NOMO-1 (cell line): ENCODE measurements around the gene DERA.
A peak's percentile ranks its signal among the peaks of the same experiment; 100 is the strongest.
"Not testable (repeated sequence)": the region's sequence is repeated elsewhere in the genome, so short reads cannot be mapped to it uniquely, and the experiment has no call there.

Source experiments
- DNase-seq, 2 experiments: peaks; one replicate each; lab custom pipeline; 2025; ENCODE audit not compliant: unreplicated experiment in 2 of 2; lab: John Stamatoyannopoulos, UW

Gene DERA

GRCh38 chr12:15899282-15899870 lies 11.8 kb upstream of the DERA start:
- DNase-seq: peak in 1 of 2 experiments; percentile 15

GRCh38 chr12:15904378-15904920 lies 6.7 kb upstream of the DERA start:
- no peak for DNase-seq

- peak in 1 of 2 experiments; percentile 31 for DNase-seq
These were observed 666 bp upstream of the DERA start for GRCh38 chr12:15910468-15910863.

- DNase-seq: not testable (repeated sequence)
These were observed 799 bp downstream of the DERA start for GRCh38 chr12:15911931-15912330.

GRCh38 chr12:15914131-15914530 lies 3.0 kb downstream of the DERA start:
- not testable (repeated sequence) for DNase-seq

GRCh38 chr12:15918066-15918465 lies 6.9 kb downstream of the DERA start:
- no peak for DNase-seq

- DNase-seq: no peak
These were observed 8.3 kb downstream of the DERA start for GRCh38 chr12:15919418-15919817.

GRCh38 chr12:15924956-15925355 lies 13.8 kb downstream of the DERA start:
- no peak for DNase-seq

GRCh38 chr12:15928346-15928745 lies 17.2 kb downstream of the DERA start:
- DNase-seq: no peak

- no peak for DNase-seq
These were observed 17.9 kb downstream of the DERA start for GRCh38 chr12:15928870-15929571.

GRCh38 chr12:15931590-15932053 lies 20.5 kb downstream of the DERA start:
- DNase-seq: no peak

- DNase-seq: no peak
These were observed 21.2 kb downstream of the DERA start for GRCh38 chr12:15932327-15932726.

GRCh38 chr12:15932971-15933370 lies 21.8 kb downstream of the DERA start:
- DNase-seq: no peak

GRCh38 chr12:15933751-15934150 lies 22.6 kb downstream of the DERA start:
- no peak for DNase-seq

- DNase-seq: no peak
These were observed 25.6 kb downstream of the DERA start for GRCh38 chr12:15936751-15937150.

GRCh38 chr12:15937902-15938301 lies 26.8 kb downstream of the DERA start:
- DNase-seq: no peak

GRCh38 chr12:15939111-15939510 lies 28.0 kb downstream of the DERA start:
- DNase-seq: peak; percentile 38 to 69

GRCh38 chr12:15942475-15942874 lies 31.3 kb downstream of the DERA start:
- no peak for DNase-seq

GRCh38 chr12:15943519-15943918 lies 32.4 kb downstream of the DERA start:
- not testable (repeated sequence) for DNase-seq

- DNase-seq: not testable (repeated sequence)
These were observed 37.3 kb downstream of the DERA start for GRCh38 chr12:15948461-15948860.

GRCh38 chr12:15955281-15955680 lies 44.1 kb downstream of the DERA start:
- DNase-seq: no peak

- DNase-seq: no peak
These were observed 44.9 kb downstream of the DERA start for GRCh38 chr12:15956010-15956409.
